Measurements from ENCODE around the gene MICAL3. TPM values are rescaled to one million over a fixed set of nuclear protein-coding genes. Genes with fewer than 3 reads are reported as not detected.
A peak's percentile ranks its signal among the peaks of the same experiment; 100 is the strongest.

MICAL3 gene
- total RNA-seq, 1 donor from 2014 or later = 33.6 TPM

DNA sequence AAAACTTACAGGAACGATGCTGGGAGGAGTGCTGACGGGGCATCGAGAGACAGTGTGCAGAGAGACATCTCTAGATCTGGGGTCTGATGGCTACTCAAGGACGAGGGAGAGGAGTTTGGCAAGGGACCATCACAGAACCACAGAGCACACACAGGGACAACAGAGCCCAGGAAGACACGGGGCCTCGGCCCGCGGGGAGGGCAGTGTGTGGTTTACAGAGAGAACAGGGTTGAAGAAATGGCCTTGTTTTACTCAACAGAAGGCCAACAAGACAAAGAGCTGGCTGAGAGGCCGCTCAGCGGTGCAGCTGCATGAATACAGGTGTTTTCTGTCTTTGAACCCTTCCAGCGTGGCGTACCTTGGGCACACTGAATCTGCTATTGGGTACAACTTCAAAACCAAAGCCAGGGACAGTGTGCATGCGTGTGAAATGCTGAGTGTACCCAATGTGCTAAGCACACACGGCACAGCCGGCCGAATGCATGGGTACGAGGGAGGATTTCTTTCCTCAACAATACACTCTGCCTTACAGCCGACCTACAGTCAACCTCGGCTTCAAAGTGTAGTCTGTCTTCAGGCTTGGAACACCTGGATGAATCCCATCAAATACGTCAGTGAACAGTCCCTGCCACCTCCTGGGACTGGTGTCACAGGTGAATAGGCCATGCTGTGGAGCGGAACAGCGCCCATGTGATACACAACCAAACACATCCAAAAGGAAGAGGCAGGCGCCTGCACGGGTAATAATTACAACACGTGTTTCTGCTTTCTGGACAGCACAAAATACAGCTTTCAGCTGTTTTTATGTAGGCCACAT, 229.4 kb downstream of the MICAL3 start:
- H3K9me3 ChIP-seq (ENCODE audit: low read depth) = no peaks in the 10 kb centered on the region
- no peaks in the 10 kb centered on the region for H3K4me1 ChIP-seq
- H3K4me3 Mint-ChIP-seq = peak overlapping the region; percentile 71
- peaks cover 4% of the 10 kb centered on the region for H3K27me3 Mint-ChIP-seq (ENCODE audit: insufficient read depth, low read depth)
- no peaks in the 10 kb centered on the region for H3K36me3 ChIP-seq
- no peaks in the 10 kb centered on the region for H3K36me3 Mint-ChIP-seq
- H3K79me2 ChIP-seq (ENCODE audit: low read depth) = no peaks in the 10 kb centered on the region
- H3K27ac ChIP-seq = no peak overlapping the region
- peaks cover 3% of the 10 kb centered on the region for H3K4me1 Mint-ChIP-seq
- H3K27ac Mint-ChIP-seq = peak overlapping the region; percentile 82
- no peaks in the 10 kb centered on the region for H3K9me3 Mint-ChIP-seq
- H3K27me3 ChIP-seq = no peaks in the 10 kb centered on the region
- H3K9ac ChIP-seq = no peak overlapping the region
- no peak overlapping the region for H3K4me3 ChIP-seq
- no peak for DNase-seq (ENCODE audit: low spot score)
- no peak overlapping the region for H3K4me2 ChIP-seq
- no peak overlapping the region for H2AFZ ChIP-seq (replicated peaks)
- no peaks in the 10 kb centered on the region for H3F3A ChIP-seq (ENCODE audit: low read depth)
- H4K20me1 ChIP-seq (ENCODE audit: low read depth) = no peaks in the 10 kb centered on the region
- TF ChIP-seq EZH2 (IDR thresholded peaks at IDR 0.05) (no peak), EZH2phosphoT487 (IDR thresholded peaks at IDR 0.05) (no peak)
- TF ChIP-seq, protein P1, sequence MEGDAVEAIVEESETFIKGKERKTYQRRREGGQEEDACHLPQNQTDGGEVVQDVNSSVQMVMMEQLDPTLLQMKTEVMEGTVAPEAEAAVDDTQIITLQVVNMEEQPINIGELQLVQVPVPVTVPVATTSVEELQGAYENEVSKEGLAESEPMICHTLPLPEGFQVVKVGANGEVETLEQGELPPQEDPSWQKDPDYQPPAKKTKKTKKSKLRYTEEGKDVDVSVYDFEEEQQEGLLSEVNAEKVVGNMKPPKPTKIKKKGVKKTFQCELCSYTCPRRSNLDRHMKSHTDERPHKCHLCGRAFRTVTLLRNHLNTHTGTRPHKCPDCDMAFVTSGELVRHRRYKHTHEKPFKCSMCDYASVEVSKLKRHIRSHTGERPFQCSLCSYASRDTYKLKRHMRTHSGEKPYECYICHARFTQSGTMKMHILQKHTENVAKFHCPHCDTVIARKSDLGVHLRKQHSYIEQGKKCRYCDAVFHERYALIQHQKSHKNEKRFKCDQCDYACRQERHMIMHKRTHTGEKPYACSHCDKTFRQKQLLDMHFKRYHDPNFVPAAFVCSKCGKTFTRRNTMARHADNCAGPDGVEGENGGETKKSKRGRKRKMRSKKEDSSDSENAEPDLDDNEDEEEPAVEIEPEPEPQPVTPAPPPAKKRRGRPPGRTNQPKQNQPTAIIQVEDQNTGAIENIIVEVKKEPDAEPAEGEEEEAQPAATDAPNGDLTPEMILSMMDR (IDR thresholded peaks at IDR 0.05) = no peak

DNA sequence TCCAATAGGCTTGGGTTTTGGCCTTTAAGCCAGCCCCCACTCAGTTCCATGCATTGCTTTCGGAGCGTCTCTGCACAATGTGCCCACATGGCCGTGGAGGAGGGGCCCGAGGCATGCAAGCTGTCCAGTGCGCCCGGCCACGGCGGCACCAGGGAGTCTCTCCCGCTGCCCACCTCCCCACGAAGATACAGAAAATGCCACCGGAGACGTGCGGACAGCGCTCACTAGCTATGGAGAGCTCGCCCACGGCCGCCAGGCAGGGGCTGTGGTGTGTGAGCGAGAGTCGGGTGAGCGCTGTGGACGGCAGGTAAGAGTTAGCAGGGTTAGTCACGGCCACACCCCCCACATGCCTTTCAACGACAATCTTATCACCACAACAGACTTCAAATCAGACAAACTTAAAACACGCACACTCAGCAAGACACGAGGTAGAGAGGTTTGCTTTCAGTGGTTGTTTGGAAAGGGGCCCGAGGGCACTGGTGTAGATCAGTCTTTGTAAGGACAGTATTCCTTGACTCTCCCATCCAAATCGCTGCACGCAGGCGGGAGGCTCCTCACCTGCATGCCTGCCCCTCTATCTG, 231.4 kb downstream of the MICAL3 start:
- Mint-ChIP-seq H3K9me3 (no peaks in the 10 kb centered on the region), H3K27ac (no peak overlapping the region), H3K36me3 (no peaks in the 10 kb centered on the region), H3K4me1 (peaks cover 3% of the 10 kb centered on the region), H3K27me3 (ENCODE audit: insufficient read depth, low read depth) (peaks cover 4% of the 10 kb centered on the region), H3K4me3 (no peak overlapping the region)
- DNase-seq (ENCODE audit: low spot score) = no peak
- Histone ChIP-seq H3K27me3 (no peaks in the 10 kb centered on the region), H3K4me3 (no peak overlapping the region), H3K4me1 (no peaks in the 10 kb centered on the region), H3K9ac (peak overlapping the region; percentile 32), H3K36me3 (no peaks in the 10 kb centered on the region), H3K27ac (no peak overlapping the region), H2AFZ (replicated peaks) (no peak overlapping the region), H3K79me2 (ENCODE audit: low read depth) (no peaks in the 10 kb centered on the region), H3K4me2 (no peak overlapping the region), H4K20me1 (ENCODE audit: low read depth) (no peaks in the 10 kb centered on the region), H3K9me3 (ENCODE audit: low read depth) (no peaks in the 10 kb centered on the region), H3F3A (ENCODE audit: low read depth) (peaks cover 3% of the 10 kb centered on the region)
- TF ChIP-seq EZH2 (IDR thresholded peaks at IDR 0.05) (no peak), EZH2phosphoT487 (IDR thresholded peaks at IDR 0.05) (no peak)
- TF ChIP-seq, protein P1 (IDR thresholded peaks at IDR 0.05) = no peak

DNA sequence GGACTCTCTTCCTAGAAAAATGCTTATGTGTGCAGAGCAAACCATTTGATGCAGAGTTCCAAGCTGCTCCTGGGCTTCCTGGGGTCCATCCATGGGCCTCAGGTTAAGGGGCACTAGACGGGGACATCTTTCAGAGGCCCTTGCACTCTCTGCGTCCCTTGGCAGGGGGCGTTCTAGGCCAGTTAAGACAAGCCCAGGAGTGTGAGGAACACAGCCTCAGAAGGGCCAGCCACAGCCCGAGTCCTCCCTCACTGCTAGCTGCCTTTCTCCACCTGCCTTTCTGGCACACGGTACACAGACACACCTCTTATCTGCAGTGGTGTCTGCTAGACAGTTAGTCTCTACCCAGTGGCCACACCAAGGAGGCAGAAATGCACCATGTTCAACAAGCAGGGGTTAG, 232.1 kb downstream of the MICAL3 start:
- DNase-seq (ENCODE audit: low spot score) = peak; percentile 60

More for the DNA sequence above, 232.1 kb downstream of the MICAL3 start:
- H3K36me3 ChIP-seq = no peaks in the 10 kb centered on the region
- Mint-ChIP-seq H3K36me3 (no peaks in the 10 kb centered on the region), H3K4me1 (peaks cover 6% of the 10 kb centered on the region), H3K27ac (no peak overlapping the region), H3K4me3 (no peak overlapping the region), H3K27me3 (ENCODE audit: insufficient read depth, low read depth) (peaks cover 4% of the 10 kb centered on the region), H3K9me3 (no peaks in the 10 kb centered on the region)
- peaks cover 3% of the 10 kb centered on the region for H3K4me1 ChIP-seq
- no peaks in the 10 kb centered on the region for H3K9me3 ChIP-seq (ENCODE audit: low read depth)
- no peak for TF ChIP-seq EZH2phosphoT487 (IDR thresholded peaks at IDR 0.05)
- TF ChIP-seq, protein P1 (IDR thresholded peaks at IDR 0.05) = peak; percentile 43
- H2AFZ ChIP-seq (replicated peaks) = no peak overlapping the region
- no peaks in the 10 kb centered on the region for H3K79me2 ChIP-seq (ENCODE audit: low read depth)
- no peaks in the 10 kb centered on the region for H4K20me1 ChIP-seq (ENCODE audit: low read depth)
- no peak overlapping the region for H3K27ac ChIP-seq
- no peak overlapping the region for H3K4me3 ChIP-seq
- no peaks in the 10 kb centered on the region for H3K27me3 ChIP-seq
- no peak overlapping the region for H3K4me2 ChIP-seq
- H3F3A ChIP-seq (ENCODE audit: low read depth) = peaks cover 10% of the 10 kb centered on the region
- no peak overlapping the region for H3K9ac ChIP-seq

All from neural progenitor cell (in vitro differentiated cells).